Muscle layer of duodenum (tissue), 2 donors: Measurements from ENCODE around the gene MEGF6.

Experiments used
- H3K27ac ChIP-seq: one replicate; pipeline ENCODE4 v1.7.0; 2013; ENCODE audit warnings: mild to moderate bottlenecking, low read length
- H3K27me3 ChIP-seq: one replicate; pipeline ENCODE4 v1.7.0; 2013; ENCODE audit warnings: low read depth, mild to moderate bottlenecking, control low read depth, low read length
- H3K36me3 ChIP-seq, 2 donors: one replicate each; pipeline ENCODE4 v1.7.0; 2013; ENCODE audit warnings: low read length in 2 of 2, control low read depth in 1 of 2, mild to moderate bottlenecking in 1 of 2; ENCODE audit not compliant: insufficient read depth in 2 of 2, control insufficient read depth in 1 of 2
- H3K4me1 ChIP-seq, 2 donors: one replicate each; pipeline ENCODE4 v1.7.0; 2013; ENCODE audit warnings: low read length in 2 of 2, mild to moderate bottlenecking in 2 of 2, control low read depth in 1 of 2, moderate library complexity in 1 of 2; ENCODE audit not compliant: insufficient read depth in 2 of 2, control insufficient read depth in 1 of 2
- H3K4me3 ChIP-seq, 2 donors: one replicate each; pipeline ENCODE4 v1.7.0; 2013; ENCODE audit warnings: low read length in 2 of 2, low read depth in 1 of 2, mild to moderate bottlenecking in 1 of 2
- H3K9me3 ChIP-seq, 2 donors: one replicate each; pipeline ENCODE4 v1.7.0; 2013; ENCODE audit warnings: low read length in 2 of 2, control low read depth in 1 of 2, mild to moderate bottlenecking in 1 of 2; ENCODE audit not compliant: control insufficient read depth in 1 of 2
- donor health status: healthy.

MEGF6 gene

DNA sequence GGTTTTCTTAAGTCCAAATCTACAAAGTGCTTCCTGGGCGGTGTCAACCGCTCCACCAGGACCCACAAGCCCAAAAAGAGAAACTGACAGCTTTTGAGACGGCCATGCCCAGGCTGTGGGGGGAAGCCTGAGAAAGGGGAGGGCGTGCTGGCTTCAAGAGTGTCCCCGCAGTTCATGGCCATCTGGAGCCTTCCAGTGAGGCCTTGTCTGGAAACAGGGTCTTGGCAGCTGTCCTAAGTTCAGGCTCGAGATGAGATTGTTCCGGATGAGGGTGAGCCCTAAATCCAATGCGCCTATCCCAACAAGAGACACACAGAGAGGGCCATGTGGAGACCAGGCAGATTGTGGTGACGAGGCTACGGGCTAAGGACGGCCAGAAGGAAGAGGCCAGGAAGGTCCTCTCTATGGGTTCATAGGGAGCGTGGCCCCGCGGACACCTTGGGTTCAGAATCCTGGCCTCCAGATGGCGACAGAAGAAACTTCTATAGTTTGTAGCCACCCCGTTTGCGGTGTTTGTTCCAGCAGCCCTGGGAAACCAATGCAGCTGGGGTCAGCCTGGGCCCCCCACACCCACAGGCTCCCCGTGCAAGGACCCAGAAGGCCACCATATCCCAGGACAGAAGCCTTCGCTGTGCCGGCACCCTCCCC, 86.6 kb downstream of the MEGF6 start:
- Histone ChIP-seq H3K27ac (no peak overlapping the region), H3K4me1 (peaks cover 2 to 3% of the 10 kb centered on the region in 2 donors), H3K4me3 (no peak overlapping the region), H3K27me3 (no peaks in the 10 kb centered on the region), H3K9me3 (no peaks in the 10 kb centered on the region), H3K36me3 (no peaks in the 10 kb centered on the region)

- no peak overlapping the region for H3K27ac ChIP-seq
- no peaks in the 10 kb centered on the region for H3K36me3 ChIP-seq
- H3K4me1 ChIP-seq, result no peaks in the 10 kb centered on the region
- H3K4me3 ChIP-seq, result no peak overlapping the region
- no peaks in the 10 kb centered on the region for H3K9me3 ChIP-seq
- no peaks in the 10 kb centered on the region for H3K27me3 ChIP-seq
Measured at GRCh38 chr1:3523980-3524379, 87.3 kb downstream of the MEGF6 start.

DNA sequence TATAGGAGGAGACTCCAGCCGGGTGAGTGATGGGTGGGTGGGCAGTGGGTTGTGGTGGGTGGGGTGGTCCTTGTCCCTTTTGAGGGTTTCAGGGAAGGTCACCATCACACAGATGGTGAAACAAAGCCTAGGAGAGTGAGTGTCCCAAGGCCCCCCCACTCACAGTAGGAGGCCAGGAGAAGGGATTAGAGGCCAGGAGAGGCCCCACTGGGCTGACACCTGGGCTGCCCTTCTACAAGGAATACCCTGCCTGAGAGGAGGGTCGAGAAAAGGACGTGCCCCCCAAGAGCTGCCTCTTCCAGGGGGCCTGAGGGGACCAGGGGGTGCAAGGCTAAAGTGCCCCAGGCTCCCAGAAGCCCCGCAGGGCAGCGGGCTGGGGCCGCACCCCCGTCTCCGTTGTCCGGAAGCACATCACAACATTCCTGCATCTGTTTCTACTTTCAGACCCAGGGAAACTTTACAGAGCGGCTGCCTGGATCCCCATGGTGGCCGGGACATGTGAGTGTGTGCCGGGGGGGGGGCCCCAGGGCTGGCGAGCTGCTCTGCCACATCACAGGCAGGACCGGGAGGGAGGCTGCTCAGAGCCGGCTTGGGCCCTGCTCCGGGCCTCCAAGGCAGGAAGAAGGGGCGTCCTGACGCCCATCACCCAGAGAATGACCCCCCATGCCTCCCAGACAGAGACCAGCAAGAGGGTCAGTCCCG, 88.6 kb downstream of the MEGF6 start:
- no peaks in the 10 kb centered on the region for H3K9me3 ChIP-seq
- H3K27ac ChIP-seq, result no peak overlapping the region
- H3K4me1 ChIP-seq, result no peaks in the 10 kb centered on the region
- no peaks in the 10 kb centered on the region for H3K36me3 ChIP-seq
- H3K27me3 ChIP-seq, result no peaks in the 10 kb centered on the region
- H3K4me3 ChIP-seq, result no peak overlapping the region

GRCh38 chr1:3522112-3522511, 89.2 kb downstream of the MEGF6 start:
- no peak overlapping the region for H3K27ac ChIP-seq
- peaks cover 0 to 4% of the 10 kb centered on the region in 2 donors for H3K4me1 ChIP-seq
- no peaks in the 10 kb centered on the region for H3K36me3 ChIP-seq
- no peaks in the 10 kb centered on the region for H3K27me3 ChIP-seq
- H3K9me3 ChIP-seq, result no peaks in the 10 kb centered on the region
- H3K4me3 ChIP-seq, result no peak overlapping the region

GRCh38 chr1:3521426-3521825, 89.9 kb downstream of the MEGF6 start:
- Histone ChIP-seq H3K27me3 (no peaks in the 10 kb centered on the region), H3K4me3 (no peak overlapping the region), H3K36me3 (no peaks in the 10 kb centered on the region), H3K4me1 (peaks cover 0 to 11% of the 10 kb centered on the region in 2 donors), H3K9me3 (no peaks in the 10 kb centered on the region), H3K27ac (no peak overlapping the region)

DNA sequence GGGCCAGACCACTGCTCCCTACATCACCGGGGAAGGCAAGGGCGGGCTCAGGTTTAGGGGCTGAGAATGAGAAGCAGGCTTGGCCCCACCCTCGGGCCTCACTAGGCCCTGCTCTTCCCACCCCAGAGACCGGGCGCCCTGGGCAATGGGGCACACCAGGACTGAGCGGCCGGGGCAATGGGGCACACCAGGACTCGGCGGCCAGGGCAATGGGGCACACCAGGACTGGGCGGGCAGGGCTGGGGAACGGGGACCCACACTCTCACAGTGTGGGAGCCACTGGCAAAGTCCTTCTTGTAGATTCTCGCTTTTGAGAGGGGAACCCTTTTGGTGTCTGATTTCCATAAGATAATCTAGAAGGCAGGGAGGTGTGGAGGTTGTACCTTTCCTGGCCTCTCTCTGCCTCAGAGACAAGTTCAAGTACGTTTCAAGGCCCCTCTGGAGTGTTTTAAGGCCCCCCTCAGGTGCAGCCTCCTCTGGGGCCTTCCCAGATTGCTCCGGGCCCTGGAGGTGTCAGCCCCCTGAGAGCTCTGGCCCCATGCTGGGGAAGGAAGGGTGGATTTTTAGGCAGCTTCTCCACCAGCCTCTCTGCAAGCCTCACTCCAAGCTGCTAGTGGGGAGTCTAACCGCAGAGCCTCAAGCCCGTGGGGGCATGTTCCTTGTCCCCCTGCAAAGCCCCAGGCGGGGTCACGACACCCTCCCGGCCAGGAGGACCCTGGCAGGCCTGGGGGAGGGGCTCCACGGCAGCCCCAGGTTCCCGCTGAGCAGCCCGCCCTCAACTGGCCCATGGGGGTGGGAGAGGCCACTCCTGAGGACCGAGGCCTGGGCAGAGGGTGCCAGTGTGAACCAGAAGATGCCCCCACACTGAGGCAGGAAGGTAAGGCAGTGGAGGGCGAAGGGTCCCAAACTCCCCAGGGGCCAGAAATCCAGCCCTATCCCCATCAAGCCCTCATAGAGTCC, 90.6 kb downstream of the MEGF6 start:
- Histone ChIP-seq H3K9me3 (no peaks in the 10 kb centered on the region), H3K27ac (no peak overlapping the region), H3K36me3 (no peaks in the 10 kb centered on the region), H3K27me3 (no peaks in the 10 kb centered on the region), H3K4me1 (peaks cover 0 to 12% of the 10 kb centered on the region in 2 donors), H3K4me3 (no peak overlapping the region)

DNA sequence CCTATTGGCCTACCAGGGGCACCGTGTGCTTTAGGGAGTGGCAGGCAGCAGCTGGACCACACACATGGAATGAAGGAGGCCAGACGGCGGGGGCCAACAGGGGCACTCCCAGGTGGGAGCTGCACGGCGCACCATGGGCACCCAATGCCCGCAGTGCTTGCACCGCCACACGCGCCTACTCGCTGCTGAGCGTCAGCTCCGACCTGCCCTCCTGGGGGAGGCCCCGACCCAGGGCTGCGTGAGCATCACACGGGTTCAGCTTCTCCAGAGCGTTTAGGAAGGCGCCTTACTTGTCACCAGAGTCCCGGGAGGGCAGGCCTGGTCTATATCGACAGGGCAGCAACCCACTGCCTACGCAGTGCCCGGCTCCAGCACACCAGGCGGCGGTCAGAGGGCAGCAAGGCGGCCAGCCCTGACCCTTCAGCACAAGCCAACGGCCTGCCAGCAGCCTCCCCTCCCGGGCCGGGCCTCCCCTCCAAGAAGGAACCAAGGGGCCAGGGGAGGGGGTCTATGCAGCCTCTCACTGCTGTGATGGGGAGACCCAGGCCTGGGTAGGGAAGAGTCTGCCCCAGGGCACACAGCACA, 91.9 kb downstream of the MEGF6 start:
- Histone ChIP-seq H3K4me3 (no peak overlapping the region), H3K9me3 (no peaks in the 10 kb centered on the region), H3K27ac (no peak overlapping the region), H3K27me3 (no peaks in the 10 kb centered on the region), H3K36me3 (no peaks in the 10 kb centered on the region), H3K4me1 (peaks cover 0 to 12% of the 10 kb centered on the region in 2 donors)

DNA sequence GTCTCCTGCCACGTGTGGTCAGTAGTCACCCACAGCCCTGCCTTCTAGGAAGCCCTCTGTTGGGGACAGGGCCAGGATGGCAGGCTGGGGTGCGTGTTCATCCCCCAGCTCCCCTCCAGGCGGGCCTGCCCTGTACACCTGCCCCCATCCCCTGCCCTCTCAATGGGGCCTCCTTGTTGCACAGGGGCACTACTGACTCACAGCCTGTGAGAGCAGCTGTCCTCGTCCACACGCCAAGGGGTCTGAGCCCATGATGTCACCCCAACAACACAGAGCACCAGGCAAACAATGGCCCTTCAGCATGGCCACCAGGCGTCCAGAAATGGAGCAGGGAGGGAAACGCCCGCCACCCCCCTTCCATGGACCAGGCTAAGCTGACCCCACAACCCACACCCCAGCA, 92.6 kb downstream of the MEGF6 start:
- Histone ChIP-seq H3K27me3 (no peaks in the 10 kb centered on the region), H3K4me3 (no peak overlapping the region), H3K4me1 (peaks cover 0 to 12% of the 10 kb centered on the region in 2 donors), H3K9me3 (no peaks in the 10 kb centered on the region), H3K27ac (no peak overlapping the region), H3K36me3 (no peaks in the 10 kb centered on the region)

DNA sequence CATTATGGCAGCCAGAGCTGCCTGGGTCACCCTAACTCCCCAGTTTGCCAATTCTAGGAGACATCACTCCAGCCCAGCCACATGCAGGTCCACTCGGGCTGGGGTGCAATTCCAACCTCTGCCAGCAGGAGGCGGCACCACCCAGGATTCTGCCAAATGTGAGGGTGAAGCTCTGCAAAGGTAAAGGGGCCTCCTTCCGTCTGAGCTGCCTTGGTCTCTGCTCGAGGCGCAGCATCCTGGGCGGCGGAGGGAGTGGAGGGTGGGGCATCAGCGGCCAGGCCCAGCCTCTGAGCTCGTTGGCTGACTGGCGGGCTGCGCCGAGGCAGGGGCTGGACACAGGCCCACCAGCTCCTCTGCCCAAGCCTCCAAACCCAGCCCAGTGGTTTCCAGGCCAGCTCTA, 93.1 kb downstream of the MEGF6 start:
- Histone ChIP-seq H3K27me3 (no peaks in the 10 kb centered on the region), H3K36me3 (no peaks in the 10 kb centered on the region), H3K9me3 (no peaks in the 10 kb centered on the region), H3K27ac (no peak overlapping the region), H3K4me1 (peaks cover 0 to 12% of the 10 kb centered on the region in 2 donors), H3K4me3 (no peak overlapping the region)

- Histone ChIP-seq H3K4me1 (peaks cover 0 to 12% of the 10 kb centered on the region in 2 donors), H3K9me3 (no peaks in the 10 kb centered on the region), H3K27ac (no peak overlapping the region), H3K36me3 (no peaks in the 10 kb centered on the region), H3K27me3 (no peaks in the 10 kb centered on the region), H3K4me3 (no peak overlapping the region)
Measured at GRCh38 chr1:3516911-3517675, 94.2 kb downstream of the MEGF6 start.
